GM23248 (cell line): Measurements from ENCODE around the gene LRRC28.

Experiments used
- EZH2 ChIP-seq: fragments of 200-600 bp; sonication (generic); IDR thresholded peaks from 2 replicates; pipeline ENCODE4 v1.6.1; 2018; ENCODE audit warnings: antibody characterized with exemption, mild to moderate bottlenecking; ENCODE audit not compliant: insufficient read depth, poor library complexity, severe bottlenecking
- EZH2phosphoT487 ChIP-seq: fragments of 200-600 bp; sonication (generic); IDR thresholded peaks from 2 replicates; pipeline ENCODE4 v1.6.1; 2018; ENCODE audit warnings: antibody characterized with exemption, moderate library complexity, mild to moderate bottlenecking, low read depth; ENCODE audit not compliant: insufficient read depth

GRCh38 chr15:99361545-99362185 lies 110.4 kb downstream of the LRRC28 start:
- TF ChIP-seq EZH2 (no peak), EZH2phosphoT487 (no peak)
